ENCODE results near the gene CECR2. TPM values are rescaled to one million over a fixed set of nuclear protein-coding genes. Genes with fewer than 3 reads are reported as not detected.

The CECR2 gene
- total and polyA plus RNA-seq, 2 of the 8 experiments (the other 6 are each of a cell fraction or from before 2014, with no cell fraction given) = 18.3 to 123 TPM

GRCh38 chr22:17451316-17451715 is 82.1 kb downstream of the CECR2 start:
- no peak overlapping the region for H4K8ac ChIP-seq (ENCODE audit: extremely low read depth, insufficient read depth, low read length)
- H3K4me1 ChIP-seq (replicated peaks in 1 of 4; ENCODE audit: control insufficient read depth in 3 of 4, insufficient read depth in 4 of 4, low read length in 3 of 4) = peaks cover 0 to 10% (median 3%) of the 10 kb centered on the region in 4 experiments; a peak in 4 of 7 replicates
- H3K23ac ChIP-seq (ENCODE audit: insufficient read length) = no peak overlapping the region
- H3K23me2 ChIP-seq (ENCODE audit: low read depth, low read length) = no peaks in the 10 kb centered on the region
- no peak overlapping the region for H4K5ac ChIP-seq (ENCODE audit: insufficient read length, low read depth, low read length)
- H3K4me2 ChIP-seq (ENCODE audit: insufficient read depth in 1 of 2, low read depth in 2 of 2, low read length in 2 of 2) = peak overlapping the region in 1 of 2 experiments; percentile 44; a peak in 1 of 4 replicates
- H2BK120ac ChIP-seq (replicated peaks; ENCODE audit: low read depth, low read length) = no peak overlapping the region
- H3K79me1 ChIP-seq (ENCODE audit: low read depth, low read length) = peaks cover 9% of the 10 kb centered on the region; the same call in 1 of the 2 replicates
- FAIRE-seq (no peak), DNase-seq (ENCODE audit: low read depth in 1 of 2, low spot score in 2 of 2) (no peak)
- no peak for TF ChIP-seq JUND (IDR thresholded peaks at IDR 0.05; ENCODE audit: low read length)
- no peak for TF ChIP-seq HDAC6 (IDR thresholded peaks at IDR 0.05; ENCODE audit: low read depth, low read length)
- TF ChIP-seq SP2 (IDR thresholded peaks at IDR 0.05; ENCODE audit: low read length) = no peak
- TF ChIP-seq POLR2AphosphoS5 (IDR thresholded peaks at IDR 0.05; ENCODE audit: low read depth, low read length) = no peak
- no peak for TF ChIP-seq RFX5 (IDR thresholded peaks at IDR 0.05; ENCODE audit: borderline replicate concordance, low read depth, low read length)
- TF ChIP-seq JUN (IDR thresholded peaks at IDR 0.05; ENCODE audit: low read depth, low read length) = no peak
- no peak for TF ChIP-seq ASH2L (IDR thresholded peaks at IDR 0.05; ENCODE audit: low read length)
- no peak for TF ChIP-seq BCL11A (IDR thresholded peaks at IDR 0.05; ENCODE audit: low read depth in 2 of 2, low read length in 2 of 2)
- no peak for TF ChIP-seq BACH1 (IDR thresholded peaks at IDR 0.05; ENCODE audit: low read length)
- no peak for TF ChIP-seq SIX5 (IDR thresholded peaks at IDR 0.05; ENCODE audit: low read depth, low read length)
- TF ChIP-seq, protein P1, sequence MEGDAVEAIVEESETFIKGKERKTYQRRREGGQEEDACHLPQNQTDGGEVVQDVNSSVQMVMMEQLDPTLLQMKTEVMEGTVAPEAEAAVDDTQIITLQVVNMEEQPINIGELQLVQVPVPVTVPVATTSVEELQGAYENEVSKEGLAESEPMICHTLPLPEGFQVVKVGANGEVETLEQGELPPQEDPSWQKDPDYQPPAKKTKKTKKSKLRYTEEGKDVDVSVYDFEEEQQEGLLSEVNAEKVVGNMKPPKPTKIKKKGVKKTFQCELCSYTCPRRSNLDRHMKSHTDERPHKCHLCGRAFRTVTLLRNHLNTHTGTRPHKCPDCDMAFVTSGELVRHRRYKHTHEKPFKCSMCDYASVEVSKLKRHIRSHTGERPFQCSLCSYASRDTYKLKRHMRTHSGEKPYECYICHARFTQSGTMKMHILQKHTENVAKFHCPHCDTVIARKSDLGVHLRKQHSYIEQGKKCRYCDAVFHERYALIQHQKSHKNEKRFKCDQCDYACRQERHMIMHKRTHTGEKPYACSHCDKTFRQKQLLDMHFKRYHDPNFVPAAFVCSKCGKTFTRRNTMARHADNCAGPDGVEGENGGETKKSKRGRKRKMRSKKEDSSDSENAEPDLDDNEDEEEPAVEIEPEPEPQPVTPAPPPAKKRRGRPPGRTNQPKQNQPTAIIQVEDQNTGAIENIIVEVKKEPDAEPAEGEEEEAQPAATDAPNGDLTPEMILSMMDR (IDR thresholded peaks at IDR 0.05; ENCODE audit: control extremely low read depth in 1 of 3, insufficient read depth in 1 of 3, low read depth in 1 of 3, low read length in 3 of 3) = no peak
- no peak overlapping the region for H3K4ac ChIP-seq (replicated peaks; ENCODE audit: insufficient read length, low read depth, low read length)
- H2AFZ ChIP-seq (ENCODE audit: low read length) = no peak overlapping the region
- no peaks in the 10 kb centered on the region for H3K27me3 ChIP-seq (replicated peaks in 1 of 4; ENCODE audit: control insufficient read depth in 3 of 4, extremely low read depth in 1 of 4, insufficient read depth in 3 of 4, low read length in 3 of 4)
- no peak overlapping the region for H3K14ac ChIP-seq (ENCODE audit: insufficient read length)
- 0 out of 2 replicates have a peak overlapping the region, but pooled peaks have one; percentile 20 for H2BK5ac ChIP-seq (ENCODE audit: low read depth, low read length)
- peaks cover 0 to 3% (median 0%) of the 10 kb centered on the region in 4 experiments; a peak in 1 of 8 replicates for H3K36me3 ChIP-seq (ENCODE audit: control insufficient read depth in 2 of 4, insufficient read depth in 4 of 4, low read length in 3 of 4)
- H4K20me1 ChIP-seq (replicated peaks in 1 of 2; ENCODE audit: control insufficient read depth in 1 of 2, insufficient read depth in 2 of 2, low read length in 2 of 2) = peaks cover 3 to 7% of the 10 kb centered on the region in 2 experiments
- 77% methylated on average over 5 of the region's 5 CpGs; no CpG with 5 or more reads in 1 of the 2 experiments for WGBS, 2 experiments (ENCODE audit: extremely low coverage in 1 of 2, insufficient coverage in 1 of 2, insufficient read length in 1 of 2, insufficient replicate concordance in 2 of 2, low coverage in 1 of 2, low lambda C conversion rate in 2 of 2, missing lambda C conversion rate in 1 of 2)
- H3K56ac ChIP-seq (replicated peaks; ENCODE audit: insufficient read length, low read depth, low read length) = no peak overlapping the region
- no peaks in the 10 kb centered on the region for H3K9me3 ChIP-seq (ENCODE audit: insufficient read depth in 2 of 2, low read depth in 1 of 2, low read length in 1 of 2)
- H2AK5ac ChIP-seq (ENCODE audit: low read depth, low read length) = no peak overlapping the region; the same call in 1 of the 2 replicates
- peaks cover 21 to 96% of the 10 kb centered on the region in 2 experiments for H3K79me2 ChIP-seq (ENCODE audit: control insufficient read depth in 1 of 2, insufficient read depth in 2 of 2, low read length in 2 of 2)
- no peak overlapping the region for H2BK15ac ChIP-seq (ENCODE audit: low read length)
- H3K18ac ChIP-seq (ENCODE audit: extremely low read depth, low read length) = no peak overlapping the region; the same call in 1 of the 2 replicates
- no peak overlapping the region for H2BK12ac ChIP-seq (ENCODE audit: low read depth, low read length)
- no peak overlapping the region for H3K4me3 ChIP-seq (ENCODE audit: extremely low read depth in 1 of 4, insufficient read depth in 2 of 4, low read depth in 3 of 4, low read length in 4 of 4)
- no peak overlapping the region for H4K91ac ChIP-seq (replicated peaks; ENCODE audit: insufficient read length, low read length)
- no peak overlapping the region for H2BK20ac ChIP-seq (ENCODE audit: low read length)
- CTCF ChIA-PET (ENCODE audit: partially characterized antibody) = interaction anchor here (0.9 to 2.0 kb wide), 6 partner anchors 15 to 279 kb away, joined by 3 to 6 read pairs (median 3); no protein-coding TSS in a partner anchor
- no peak overlapping the region for H3K27ac ChIP-seq (ENCODE audit: low read depth, low read length)
- POLR2A ChIA-PET (ENCODE audit: partially characterized antibody) = interaction anchor here (0.8 to 2.6 kb wide), 4 partner anchors 9 to 85 kb away, joined by 3 to 10 read pairs (median 4); no protein-coding TSS in a partner anchor
- H3K9ac ChIP-seq (replicated peaks in 1 of 4; ENCODE audit: extremely low read depth in 1 of 4, low read depth in 3 of 4, low read length in 3 of 4) = no peak overlapping the region
